HepG2 (cell line): ENCODE data around the gene SHFL. TPM values are rescaled to one million over a fixed set of nuclear protein-coding genes. Genes with fewer than 3 reads are reported as not detected.

ENCODE experiments used
- ATF6 ChIP-seq: sonication (generic); formaldehyde crosslinking; conservative IDR thresholded peaks from 2 replicates; pipeline ENCODE4 v1.4.0; 2020; ENCODE audit warnings: missing genetic modification reagents
- DMTF1 ChIP-seq: sonication (generic); formaldehyde crosslinking; IDR thresholded peaks from 2 replicates; pipeline ENCODE4 v1.4.0; 2020; ENCODE audit warnings: mild to moderate bottlenecking, missing genetic modification reagents
- FOXP4 ChIP-seq: sonication (generic); formaldehyde crosslinking; IDR thresholded peaks from 2 replicates; pipeline ENCODE4 v1.4.0; 2020; ENCODE audit warnings: missing genetic modification reagents
- IKZF5 ChIP-seq: IDR thresholded peaks from 2 replicates; pipeline ENCODE4 v1.6.1; 2018; ENCODE audit warnings: missing genetic modification reagents, mild to moderate bottlenecking, missing compliant biosample characterization
- KDM3A ChIP-seq: IDR thresholded peaks from 2 replicates; pipeline ENCODE4 v1.6.1; 2018; ENCODE audit warnings: low read depth, missing compliant biosample characterization
- KLF13 ChIP-seq: sonication (generic); formaldehyde crosslinking; IDR thresholded peaks from 2 replicates; pipeline ENCODE4 v1.4.0; 2020; ENCODE audit warnings: mild to moderate bottlenecking, missing genetic modification reagents
- RELA ChIP-seq: sonication (generic); formaldehyde crosslinking; IDR thresholded peaks from 2 replicates; pipeline ENCODE4 v1.4.0; 2020; ENCODE audit warnings: missing genetic modification reagents
- SUZ12 ChIP-seq: fragments of 150-350 bp; IDR thresholded peaks from 2 replicates; pipeline ENCODE4 v1.6.1; 2014; ENCODE audit warnings: low read depth, low read length
- TAF1 ChIP-seq: sonication (generic); formaldehyde crosslinking; IDR thresholded peaks from 2 replicates; pipeline ENCODE4 v1.4.0; 2020; ENCODE audit warnings: missing genetic modification reagents
- THAP8 ChIP-seq: sonication (generic); formaldehyde crosslinking; IDR thresholded peaks from 2 replicates; pipeline ENCODE4 v1.5.1; 2020; ENCODE audit warnings: missing genetic modification reagents, mild to moderate bottlenecking, borderline replicate concordance
- ZEB1 ChIP-seq: IDR thresholded peaks from 2 replicates; pipeline ENCODE4 v1.6.1; 2012; ENCODE audit warnings: mild to moderate bottlenecking, low read depth, inconsistent platforms; ENCODE audit not compliant: insufficient replicate concordance
- ZNF414 ChIP-seq: sonication (generic); formaldehyde crosslinking; IDR thresholded peaks from 2 replicates; pipeline ENCODE4 v1.5.0; 2020; ENCODE audit warnings: missing genetic modification reagents
- ZNF430 ChIP-seq: sonication (generic); formaldehyde crosslinking; IDR thresholded peaks from 2 replicates; pipeline ENCODE4 v1.9.0; 2021; ENCODE audit warnings: mild to moderate bottlenecking, missing genetic modification reagents
- polyA plus RNA-seq, 8 experiments: library from polyadenylated mRNA; depleted of rRNA in 3 of 8; stranded (reverse) in 7 of 8; unstranded in 1 of 8; fragments of >200 nt; fragmentation: Illumina TruSeq in 4 of 8; extraction: Trizol in 4 of 8; gene quantifications; 2 replicates each; pipeline versions ENCODE4 v1.2.1 to v1.2.3, GENCODE V29; 2011 to 2016; ENCODE audit warnings: low read depth in 4 of 8, missing spikeins in 1 of 8, mixed read lengths in 1 of 8; ENCODE audit not compliant: insufficient read depth in 1 of 8
- total RNA-seq, 5 experiments: library from RNA; depleted of rRNA; stranded (reverse); fragments of >200 nt; fragmentation: Illumina TruSeq; extraction: Trizol; gene quantifications; 2 replicates each; pipeline ENCODE4 v1.2.3, GENCODE V29; 2016; ENCODE audit warnings: low read depth in 1 of 5

Gene SHFL
- total and polyA plus RNA-seq, 2 of the 13 experiments (the other 11 are each of a cell fraction or from before 2014, with no cell fraction given), result 12.3 to 36.4 TPM

GRCh38 chr19:10085641-10086590, at the start of gene SHFL (continued):
- TF ChIP-seq KLF13, result no peak
- TF ChIP-seq TAF1 (CRISPR knock-in tag), result peak; percentile 33; the same call in 1 of the 2 replicates
- no peak for TF ChIP-seq DMTF1 (CRISPR knock-in tag)
- TF ChIP-seq KDM3A (CRISPR knock-in tag), result no peak
- TF ChIP-seq ZNF430 (CRISPR knock-in tag), result no peak
- TF ChIP-seq THAP8 (CRISPR knock-in tag), result no peak
- 0 out of 2 replicates have a peak, but pooled peaks have one; percentile 6 for TF ChIP-seq IKZF5 (CRISPR knock-in tag)
- TF ChIP-seq ZNF414 (CRISPR knock-in tag), result no peak
- no peak for TF ChIP-seq SUZ12
- TF ChIP-seq ZEB1, result no peak
- no peak for TF ChIP-seq FOXP4 (CRISPR knock-in tag)
- TF ChIP-seq RELA, result no peak
- TF ChIP-seq ATF6 (CRISPR knock-in tag), result 0 out of 2 replicates have a peak, but pooled peaks have one; percentile 37
